Measurements from ENCODE around the gene PARN. TPM values are rescaled to one million over a fixed set of nuclear protein-coding genes. Genes with fewer than 3 reads are reported as not detected.

Gene PARN
- polyA plus RNA-seq, 3 donors: 18.4 to 24.4 (median 19.1) TPM

DNA sequence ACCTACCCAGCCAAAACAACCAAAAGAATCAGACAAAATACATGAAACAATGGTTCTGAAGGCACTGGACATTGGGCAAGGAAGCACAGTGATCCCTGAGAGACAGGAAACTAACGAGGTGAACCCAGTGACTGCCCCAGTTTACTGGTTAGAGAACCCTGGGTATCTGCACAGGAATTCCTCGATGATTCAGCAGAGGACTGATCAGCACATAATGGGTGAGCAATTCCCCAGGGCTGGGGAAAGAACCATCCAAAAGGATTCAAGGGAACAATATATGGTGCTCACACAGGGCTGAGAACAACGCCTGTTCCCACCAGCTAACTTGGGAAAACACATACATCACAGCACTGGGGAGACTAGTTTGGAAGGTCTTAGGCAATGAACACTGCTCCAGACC, 167.2 kb downstream of the PARN start:
- H2AFZ ChIP-seq (ENCODE audit: insufficient read depth, low read depth, low read length, poor library complexity, severe bottlenecking): no peak overlapping the region

DNA sequence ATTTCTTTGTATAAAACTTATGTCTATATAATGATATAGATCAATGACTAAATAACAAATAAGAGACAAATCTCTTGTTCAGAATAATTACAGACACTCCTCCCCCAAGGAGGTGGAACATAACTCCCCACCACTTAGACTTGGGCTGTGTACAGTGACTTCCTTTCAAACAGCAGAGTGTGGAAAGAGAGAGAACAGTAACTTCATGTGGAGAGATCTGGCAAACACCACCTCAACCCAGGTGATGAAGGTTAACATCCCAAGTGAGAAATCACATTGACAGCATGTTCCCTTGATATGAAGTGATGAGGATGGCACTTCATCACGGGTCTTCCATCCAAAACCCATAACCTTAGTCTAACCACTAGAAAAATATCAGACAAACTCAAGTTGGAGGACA, 169.3 kb downstream of the PARN start:
- no peak overlapping the region for H3K4me3 Mint-ChIP-seq
- H4K20me1 ChIP-seq (ENCODE audit: insufficient read depth, low read length): no peaks in the 10 kb centered on the region
- H3K36me3 ChIP-seq (replicated peaks in 1 of 2; ENCODE audit: control insufficient read depth in 1 of 2, insufficient read depth in 2 of 2, low read length in 2 of 2): peaks cover 0 to 43% of the 10 kb centered on the region in 2 donors
- no peak overlapping the region for H3K4me3 ChIP-seq (replicated peaks in 1 of 3; ENCODE audit: low read depth in 2 of 3, low read length in 3 of 3)
- no peak overlapping the region for H3K9ac ChIP-seq (ENCODE audit: insufficient read depth, low read length, poor library complexity, severe bottlenecking)
- TF ChIP-seq, protein P1, sequence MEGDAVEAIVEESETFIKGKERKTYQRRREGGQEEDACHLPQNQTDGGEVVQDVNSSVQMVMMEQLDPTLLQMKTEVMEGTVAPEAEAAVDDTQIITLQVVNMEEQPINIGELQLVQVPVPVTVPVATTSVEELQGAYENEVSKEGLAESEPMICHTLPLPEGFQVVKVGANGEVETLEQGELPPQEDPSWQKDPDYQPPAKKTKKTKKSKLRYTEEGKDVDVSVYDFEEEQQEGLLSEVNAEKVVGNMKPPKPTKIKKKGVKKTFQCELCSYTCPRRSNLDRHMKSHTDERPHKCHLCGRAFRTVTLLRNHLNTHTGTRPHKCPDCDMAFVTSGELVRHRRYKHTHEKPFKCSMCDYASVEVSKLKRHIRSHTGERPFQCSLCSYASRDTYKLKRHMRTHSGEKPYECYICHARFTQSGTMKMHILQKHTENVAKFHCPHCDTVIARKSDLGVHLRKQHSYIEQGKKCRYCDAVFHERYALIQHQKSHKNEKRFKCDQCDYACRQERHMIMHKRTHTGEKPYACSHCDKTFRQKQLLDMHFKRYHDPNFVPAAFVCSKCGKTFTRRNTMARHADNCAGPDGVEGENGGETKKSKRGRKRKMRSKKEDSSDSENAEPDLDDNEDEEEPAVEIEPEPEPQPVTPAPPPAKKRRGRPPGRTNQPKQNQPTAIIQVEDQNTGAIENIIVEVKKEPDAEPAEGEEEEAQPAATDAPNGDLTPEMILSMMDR (IDR thresholded peaks at IDR 0.05): no peak
- H3K9me3 Mint-ChIP-seq: peaks cover 7 to 18% (median 12%) of the 10 kb centered on the region in 7 donors
- no peak overlapping the region for H3K4me2 ChIP-seq (replicated peaks; ENCODE audit: extremely low read depth, low read length, poor library complexity, severe bottlenecking)
- H3K4me1 ChIP-seq (ENCODE audit: control insufficient read depth in 1 of 2, insufficient read depth in 2 of 2, low read length in 2 of 2): no peaks in the 10 kb centered on the region
- DNase-seq: no peak
- H3K27me3 Mint-ChIP-seq (ENCODE audit: low read depth in 3 of 3): peaks cover 0 to 2% (median 0%) of the 10 kb centered on the region in 3 donors
- no peak overlapping the region for H3K27ac Mint-ChIP-seq
- no peak overlapping the region for H2AFZ ChIP-seq (ENCODE audit: insufficient read depth, low read depth, low read length, poor library complexity, severe bottlenecking)
- no peak overlapping the region for H3K27ac ChIP-seq (ENCODE audit: low read depth in 1 of 2, low read length in 2 of 2)
- no peaks in the 10 kb centered on the region for H3K4me1 Mint-ChIP-seq
- H3K36me3 Mint-ChIP-seq: peaks cover 37 to 42% of the 10 kb centered on the region in 2 donors
- peaks cover 12 to 13% of the 10 kb centered on the region in 2 donors for H3K9me3 ChIP-seq (replicated peaks in 1 of 2; ENCODE audit: control insufficient read depth in 1 of 2, insufficient read depth in 1 of 2, low read length in 2 of 2)
- H3K27me3 ChIP-seq (ENCODE audit: control insufficient read depth in 2 of 2, insufficient read depth in 2 of 2, low read length in 2 of 2): no peaks in the 10 kb centered on the region
- intact Hi-C loops (cut with micrococcal nuclease): no loop called here
- no peaks in the 10 kb centered on the region for H3K79me2 ChIP-seq (ENCODE audit: insufficient read depth, low read length)
- no CpG with 5 or more reads among the region's 1 CpG for WGBS (ENCODE audit: insufficient coverage)

More for the DNA sequence above, 167.2 kb downstream of the PARN start:
- Histone ChIP-seq H3K27ac (ENCODE audit: low read depth in 1 of 2, low read length in 2 of 2) (no peak overlapping the region), H3K9ac (ENCODE audit: insufficient read depth, low read length, poor library complexity, severe bottlenecking) (no peak overlapping the region), H3K27me3 (ENCODE audit: control insufficient read depth in 2 of 2, insufficient read depth in 2 of 2, low read length in 2 of 2) (no peaks in the 10 kb centered on the region), H4K20me1 (ENCODE audit: insufficient read depth, low read length) (no peaks in the 10 kb centered on the region), H3K4me2 (replicated peaks; ENCODE audit: extremely low read depth, low read length, poor library complexity, severe bottlenecking) (no peak overlapping the region), H3K79me2 (ENCODE audit: insufficient read depth, low read length) (no peaks in the 10 kb centered on the region), H3K4me3 (replicated peaks in 1 of 3; ENCODE audit: low read depth in 2 of 3, low read length in 3 of 3) (no peak overlapping the region), H3K9me3 (replicated peaks in 1 of 2; ENCODE audit: control insufficient read depth in 1 of 2, insufficient read depth in 1 of 2, low read length in 2 of 2) (peaks cover 12 to 13% of the 10 kb centered on the region in 2 donors), H3K4me1 (ENCODE audit: control insufficient read depth in 1 of 2, insufficient read depth in 2 of 2, low read length in 2 of 2) (no peaks in the 10 kb centered on the region), H3K36me3 (replicated peaks in 1 of 2; ENCODE audit: control insufficient read depth in 1 of 2, insufficient read depth in 2 of 2, low read length in 2 of 2) (peaks cover 0 to 34% of the 10 kb centered on the region in 2 donors)
- Mint-ChIP-seq H3K4me3 (no peak overlapping the region), H3K27ac (no peak overlapping the region), H3K27me3 (ENCODE audit: low read depth in 3 of 3) (peaks cover 0 to 2% (median 0%) of the 10 kb centered on the region in 3 donors), H3K4me1 (no peaks in the 10 kb centered on the region), H3K9me3 (peaks cover 7 to 18% (median 12%) of the 10 kb centered on the region in 7 donors), H3K36me3 (peaks cover 33 to 37% of the 10 kb centered on the region in 2 donors)
- intact Hi-C loops (cut with micrococcal nuclease): no loop called here
- WGBS (ENCODE audit: insufficient coverage): 100% methylated on average over 2 of the region's 3 CpGs
- DNase-seq: no peak
- TF ChIP-seq, protein P1 (IDR thresholded peaks at IDR 0.05): no peak

All from CD14-positive monocyte (primary cell).